Astrocyte (in vitro differentiated cells and primary cell): ENCODE measurements around the gene CYBRD1.

Experiments
- EZH2 ChIP-seq: IDR thresholded peaks from 2 replicates; pipeline ENCODE4 v1.6.1; 2012; ENCODE audit warnings: mild to moderate bottlenecking, low read length, inconsistent platforms; ENCODE audit not compliant: insufficient read depth
- TF ChIP-seq, protein P1 (sequence below): IDR thresholded peaks from 2 replicates; pipeline ENCODE4 v1.5.1; 2011; ENCODE audit warnings: low read depth, mild to moderate bottlenecking, inconsistent platforms, low read length, moderate library complexity; ENCODE audit not compliant: insufficient read depth

DNA sequence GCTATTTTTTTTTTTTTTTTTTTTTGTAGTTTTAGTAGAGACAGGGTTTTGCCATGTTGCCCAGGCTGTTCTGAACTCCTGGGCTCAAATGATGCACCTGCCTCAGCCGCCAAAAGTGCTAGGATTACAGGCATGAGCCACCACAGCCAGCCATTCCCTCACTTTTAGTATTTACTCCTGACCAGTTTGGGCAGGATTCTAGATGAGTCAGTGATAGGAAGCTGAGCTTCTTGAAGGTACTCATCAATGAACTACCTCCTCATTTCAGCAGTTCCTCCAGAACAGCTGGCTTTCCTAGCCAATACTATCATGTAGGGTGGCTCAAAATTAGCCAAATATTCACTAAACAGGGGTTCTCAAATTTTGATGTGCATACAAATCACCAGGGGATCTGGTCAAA, 57.2 kb downstream of the CYBRD1 start:
- TF ChIP-seq, protein P1, sequence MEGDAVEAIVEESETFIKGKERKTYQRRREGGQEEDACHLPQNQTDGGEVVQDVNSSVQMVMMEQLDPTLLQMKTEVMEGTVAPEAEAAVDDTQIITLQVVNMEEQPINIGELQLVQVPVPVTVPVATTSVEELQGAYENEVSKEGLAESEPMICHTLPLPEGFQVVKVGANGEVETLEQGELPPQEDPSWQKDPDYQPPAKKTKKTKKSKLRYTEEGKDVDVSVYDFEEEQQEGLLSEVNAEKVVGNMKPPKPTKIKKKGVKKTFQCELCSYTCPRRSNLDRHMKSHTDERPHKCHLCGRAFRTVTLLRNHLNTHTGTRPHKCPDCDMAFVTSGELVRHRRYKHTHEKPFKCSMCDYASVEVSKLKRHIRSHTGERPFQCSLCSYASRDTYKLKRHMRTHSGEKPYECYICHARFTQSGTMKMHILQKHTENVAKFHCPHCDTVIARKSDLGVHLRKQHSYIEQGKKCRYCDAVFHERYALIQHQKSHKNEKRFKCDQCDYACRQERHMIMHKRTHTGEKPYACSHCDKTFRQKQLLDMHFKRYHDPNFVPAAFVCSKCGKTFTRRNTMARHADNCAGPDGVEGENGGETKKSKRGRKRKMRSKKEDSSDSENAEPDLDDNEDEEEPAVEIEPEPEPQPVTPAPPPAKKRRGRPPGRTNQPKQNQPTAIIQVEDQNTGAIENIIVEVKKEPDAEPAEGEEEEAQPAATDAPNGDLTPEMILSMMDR: no peak
- no peak for TF ChIP-seq EZH2
